HG02763 (cell line): Measurements from ENCODE around the gene POLR2I.
"Not testable (repeated sequence)": the region's sequence is repeated elsewhere in the genome, so short reads cannot be mapped to it uniquely, and the experiment has no call there.

Experiments used
- ATAC-seq: cut with Tn5 transposase; IDR thresholded peaks from one replicate; pipeline ENCODE4 v1.9.1; 2021; ENCODE audit warnings: mild to moderate bottlenecking, moderate library complexity; ENCODE audit not compliant: unreplicated experiment

POLR2I gene

GRCh38 chr19:36134867-36135266, 20.2 kb upstream of the POLR2I start:
- not testable (repeated sequence) for ATAC-seq

- ATAC-seq = not testable (repeated sequence)
Measured at GRCh38 chr19:36131221-36131620, 16.5 kb upstream of the POLR2I start.

GRCh38 chr19:36128392-36128736, 13.7 kb upstream of the POLR2I start:
- no peak for ATAC-seq

GRCh38 chr19:36125557-36125956, 10.9 kb upstream of the POLR2I start:
- ATAC-seq = no peak

- no peak for ATAC-seq
Measured at GRCh38 chr19:36121486-36122124, 6.9 kb upstream of the POLR2I start.

GRCh38 chr19:36120984-36121358, 6.3 kb upstream of the POLR2I start:
- ATAC-seq = no peak

- no peak for ATAC-seq
Measured at GRCh38 chr19:36120092-36120983, 5.7 kb upstream of the POLR2I start.

- no peak for ATAC-seq
Measured at GRCh38 chr19:36116344-36116637, 1.6 kb upstream of the POLR2I start.

GRCh38 chr19:36115453-36116343, 1.0 kb upstream of the POLR2I start, which contains the start of gene TBCB:
Gene TBCB (plus strand): TSS chr19:36115468. CDS start chr19:36115561, 93 bp downstream.
- peak; percentile 30 for ATAC-seq

- ATAC-seq = peak; percentile 0
Measured at GRCh38 chr19:36113894-36114720, 568 bp downstream of the POLR2I start.

GRCh38 chr19:36113425-36113824, 1.2 kb downstream of the POLR2I start:
- no peak for ATAC-seq

- no peak for ATAC-seq
Measured at GRCh38 chr19:36112678-36113077, 2.0 kb downstream of the POLR2I start.

- ATAC-seq = no peak
Measured at GRCh38 chr19:36111200-36111539, 3.5 kb downstream of the POLR2I start.

GRCh38 chr19:36110487-36111199, 4.0 kb downstream of the POLR2I start, which contains the start of gene OVOL3:
Gene OVOL3 (plus strand): TSS chr19:36111143. CDS start chr19:36111203, 60 bp downstream.
- no peak for ATAC-seq

- ATAC-seq = no peak
Measured at GRCh38 chr19:36108684-36109083, 6.0 kb downstream of the POLR2I start.

- no peak for ATAC-seq
Measured at GRCh38 chr19:36106991-36107390, 7.7 kb downstream of the POLR2I start.

- ATAC-seq = no peak
Measured at GRCh38 chr19:36106441-36106840, 8.2 kb downstream of the POLR2I start.

- ATAC-seq = no peak
Measured at GRCh38 chr19:36103842-36104552, 10.7 kb downstream of the POLR2I start.

GRCh38 chr19:36103040-36103626, 11.5 kb downstream of the POLR2I start:
- no peak for ATAC-seq
